Panc1 (cell line): Measurements from ENCODE around the gene TMEM209. TPM values are rescaled to one million over a fixed set of nuclear protein-coding genes. Genes with fewer than 3 reads are reported as not detected.
"Not testable (repeated sequence)": the region's sequence is repeated elsewhere in the genome, so short reads cannot be mapped to it uniquely, and the experiment has no call there.

Source experiments
- ATAC-seq: fragments of 200-7000 bp; cut with Tn5 transposase; 2 replicates; pipeline ENCODE4 v1.9.1; 2020; ENCODE audit warnings: mild to moderate bottlenecking, moderate library complexity
- BruUV-seq: library from RNA; stranded (reverse); fragments of 400-500 nt; replicated peaks from 2 replicates; lab custom pipeline; 2021; lab: Mats Ljungman, UMichigan
- CTCF ChIA-PET: fragments of 300-600 bp; sonication (Branson Sonifier 250); formaldehyde crosslinking; loops from one replicate; lab custom pipeline; 2022; ENCODE audit warnings: antibody characterized with exemption; lab: Charles Lee
- POLR2A ChIA-PET: fragments of 300-600 bp; sonication (Branson Sonifier 250); formaldehyde crosslinking; loops from one replicate; lab custom pipeline; 2022; ENCODE audit warnings: antibody characterized with exemption; lab: Charles Lee
- DNase-seq: peaks from one replicate; pipeline ENCODE4 v3.0.0-alpha.2; 2010; ENCODE audit warnings: low read depth, low spot score
- H3K27ac ChIP-seq: 2 replicates; pipeline ENCODE4 v1.5.1; 2011; ENCODE audit warnings: mild to moderate bottlenecking, low read length, inconsistent platforms
- H3K27me3 ChIP-seq: fragments of 200-500 bp; sonication (Bioruptor generic); 2 replicates; pipeline ENCODE4 v1.6.0; 2014; ENCODE audit warnings: low read length, inconsistent platforms; ENCODE audit not compliant: control insufficient read depth, insufficient read depth
- H3K36me3 ChIP-seq: fragments of 200-500 bp; sonication (Bioruptor generic); 2 replicates; pipeline ENCODE4 v1.5.1; 2014; ENCODE audit warnings: inconsistent platforms, mild to moderate bottlenecking, low read length, moderate library complexity; ENCODE audit not compliant: control insufficient read depth, insufficient read depth
- H3K4me1 ChIP-seq: 2 replicates; pipeline ENCODE4 v1.5.1; 2011; ENCODE audit warnings: inconsistent platforms, mild to moderate bottlenecking, low read length, moderate library complexity; ENCODE audit not compliant: control insufficient read depth, insufficient read depth
- H3K4me3 ChIP-seq, 2 experiments: 2 replicates each; pipeline ENCODE4 v1.5.1; 2011 to 2012; ENCODE audit warnings: low read depth in 2 of 2, low read length in 2 of 2, mild to moderate bottlenecking in 2 of 2, inconsistent platforms in 1 of 2, moderate library complexity in 1 of 2
- H3K9me3 ChIP-seq: fragments of 200-500 bp; sonication (Bioruptor generic); 2 replicates; pipeline ENCODE4 v1.5.1; 2014; ENCODE audit warnings: low read depth, mild to moderate bottlenecking, inconsistent platforms, low read length, moderate library complexity; ENCODE audit not compliant: control insufficient read depth, insufficient read depth
- CTCF ChIP-seq: fragments of 450-650 bp; IDR thresholded peaks from 2 replicates; pipeline ENCODE4 v1.5.1; 2017; ENCODE audit warnings: mild to moderate bottlenecking
- POLR2AphosphoS5 ChIP-seq: IDR thresholded peaks from 2 replicates; pipeline ENCODE4 v1.6.1; 2012; ENCODE audit warnings: mild to moderate bottlenecking, low read depth, low read length, moderate library complexity
- REST ChIP-seq, 2 experiments: IDR thresholded peaks; 2 replicates each; pipeline ENCODE4 v1.6.1; 2011 to 2012; ENCODE audit warnings: low read depth in 2 of 2, control low read depth in 1 of 2, low read length in 1 of 2, mild to moderate bottlenecking in 1 of 2, moderate library complexity in 1 of 2; ENCODE audit not compliant: insufficient read depth in 1 of 2
- SIN3A ChIP-seq: IDR thresholded peaks from 2 replicates; pipeline ENCODE4 v1.6.1; 2012; ENCODE audit warnings: low read depth, mild to moderate bottlenecking, low read length, moderate library complexity, borderline replicate concordance; ENCODE audit not compliant: insufficient read depth
- TCF7L2 ChIP-seq: IDR thresholded peaks from 2 replicates; pipeline ENCODE4 v1.6.1; 2011; ENCODE audit warnings: mild to moderate bottlenecking, low read depth, low read length, inconsistent platforms
- in situ Hi-C: cut with HindIII; loops from 2 replicates; pipeline ENCODE4 v1.10.0; 2016; ENCODE audit warnings: low sequenced_read_pairs, low pct_unique_long_range_greater_than_20kb
- intact Hi-C: fragments of 100-400 bp; cut with micrococcal nuclease; formaldehyde crosslinking; loops from one replicate; pipeline ENCODE4 v1.10.0; 2022; ENCODE audit not compliant: unreplicated experiment
- total RNA-seq: library from RNA; stranded (reverse); gene quantifications from one replicate; pipeline ENCODE4 v1.2.1, GENCODE V29; 2021; ENCODE audit not compliant: unreplicated experiment

The TMEM209 gene
- total RNA-seq, 1 experiment from 2014 or later = 32.3 TPM

GRCh38 chr7:130226333-130226732 lies 21.1 kb upstream of the TMEM209 start:
- no peak overlapping the region for H3K27ac ChIP-seq
- intact Hi-C loops = no loop called here
- ATAC-seq (no peak), DNase-seq (no peak)
- no peaks in the 10 kb centered on the region for H3K4me1 ChIP-seq
- CTCF ChIA-PET = no interaction called here
- POLR2A ChIA-PET = interaction anchor here (0.6 kb wide), 1 partner anchor 212 kb away, joined by 3 read pairs; no protein-coding TSS in a partner anchor
- no peak overlapping the region for H3K4me3 ChIP-seq
- BruUV-seq = no TSS peak
- H3K27me3 ChIP-seq = no peaks in the 10 kb centered on the region
- in situ Hi-C loops = no loop called here
- H3K9me3 ChIP-seq = no peaks in the 10 kb centered on the region
- TF ChIP-seq POLR2AphosphoS5 = no peak
- no peak for TF ChIP-seq SIN3A
- no peak for TF ChIP-seq CTCF
- no peak for TF ChIP-seq REST (IDR thresholded peaks at IDR 0.05; ENCODE audit: insufficient read depth in 1 of 2, low read depth in 2 of 2, low read length in 1 of 2)
- TF ChIP-seq TCF7L2 = no peak
- no peaks in the 10 kb centered on the region for H3K36me3 ChIP-seq

GRCh38 chr7:130224923-130225322 lies 19.7 kb upstream of the TMEM209 start:
- in situ Hi-C loops, H3K9me3 ChIP-seq, H3K4me1 ChIP-seq, H3K4me3 ChIP-seq, intact Hi-C loops, H3K27ac ChIP-seq, H3K27me3 ChIP-seq, H3K36me3 ChIP-seq, POLR2A ChIA-PET, CTCF ChIA-PET, BruUV-seq: not testable (repeated sequence)
- peak; percentile 56 for ATAC-seq
- peak; percentile 51 for DNase-seq

GRCh38 chr7:130224210-130224609 lies 19.0 kb upstream of the TMEM209 start:
- Histone ChIP-seq H3K36me3 (no peaks in the 10 kb centered on the region), H3K27ac (no peak overlapping the region), H3K4me3 (no peak overlapping the region), H3K9me3 (no peaks in the 10 kb centered on the region), H3K27me3 (no peaks in the 10 kb centered on the region), H3K4me1 (no peaks in the 10 kb centered on the region)
- in situ Hi-C loops = no loop called here
- CTCF ChIA-PET = no interaction called here
- TF ChIP-seq CTCF = no peak
- TF ChIP-seq REST (IDR thresholded peaks at IDR 0.05; ENCODE audit: insufficient read depth in 1 of 2, low read depth in 2 of 2, low read length in 1 of 2) = no peak
- no peak for TF ChIP-seq TCF7L2
- no peak for TF ChIP-seq SIN3A
- TF ChIP-seq POLR2AphosphoS5 = no peak
- intact Hi-C loops = no loop called here
- POLR2A ChIA-PET = no interaction called here
- no peak for ATAC-seq
- DNase-seq = no peak
- no TSS peak for BruUV-seq
